ENCODE data around the gene DPM3.

Gene DPM3

GRCh38 chr1:155181371-155182051 is 41.2 kb upstream of the DPM3 start:
- Histone ChIP-seq H3K27me3 (ENCODE audit: control insufficient read depth, insufficient read depth, low read length) (no peaks in the 10 kb centered on the region), H3K9ac (ENCODE audit: low read length) (no peak overlapping the region), H3K36me3 (ENCODE audit: control insufficient read depth, insufficient read depth, low read length) (peaks cover 10% of the 10 kb centered on the region), H3K9me3 (ENCODE audit: control insufficient read depth, low read length) (no peaks in the 10 kb centered on the region), H3K4me3 (ENCODE audit: low read length) (no peak overlapping the region), H3K4me1 (ENCODE audit: control insufficient read depth, insufficient read depth, low read length) (peaks cover 71% of the 10 kb centered on the region)

DNA sequence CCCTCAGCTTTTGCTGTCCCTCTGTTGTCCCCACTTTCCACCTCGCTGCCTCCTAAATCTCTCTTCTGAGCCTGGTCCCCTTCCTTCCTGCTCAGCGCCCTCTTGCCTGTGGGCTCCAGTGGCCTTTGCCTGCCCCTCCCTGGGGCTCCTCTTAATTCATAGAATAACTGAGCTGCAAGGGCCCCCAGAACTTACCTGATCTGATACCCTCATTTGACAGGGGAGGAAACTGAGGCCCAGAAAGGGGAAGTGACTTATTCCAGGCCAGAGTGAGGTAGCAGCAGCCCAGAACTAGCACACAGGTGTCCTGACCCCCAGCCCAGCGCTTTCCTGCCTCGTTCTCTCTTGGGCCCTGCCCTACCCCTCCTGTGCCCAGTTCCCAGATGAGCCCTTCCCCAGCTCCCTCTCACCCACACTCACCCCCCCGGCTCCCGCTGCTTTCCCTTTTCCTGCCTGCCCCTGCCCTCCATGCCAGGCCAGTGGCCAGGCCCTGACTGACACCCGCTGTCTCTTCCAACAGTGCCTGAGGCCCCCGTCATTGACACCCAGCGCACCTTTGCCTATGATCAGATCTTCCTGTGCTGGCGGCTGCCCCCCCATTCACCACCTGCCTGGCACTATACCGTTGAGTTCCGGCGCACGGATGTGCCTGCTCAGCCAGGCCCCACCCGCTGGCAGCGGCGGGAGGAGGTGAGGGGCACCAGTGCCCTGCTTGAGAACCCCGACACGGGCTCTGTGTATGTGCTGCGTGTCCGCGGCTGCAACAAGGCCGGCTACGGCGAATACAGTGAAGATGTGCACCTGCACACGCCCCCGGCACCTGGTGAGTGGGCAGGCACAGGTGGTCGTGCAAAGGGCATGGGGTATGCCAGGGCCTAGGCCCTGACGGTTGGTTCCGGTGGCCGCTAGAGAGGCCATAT is 39.0 kb upstream of the DPM3 start:
- Histone ChIP-seq H3K27me3 (ENCODE audit: control insufficient read depth, insufficient read depth, low read length) (peaks cover 4% of the 10 kb centered on the region), H3K9me3 (ENCODE audit: control insufficient read depth, low read length) (no peaks in the 10 kb centered on the region), H3K4me1 (ENCODE audit: control insufficient read depth, insufficient read depth, low read length) (peaks cover 69% of the 10 kb centered on the region), H3K36me3 (ENCODE audit: control insufficient read depth, insufficient read depth, low read length) (no peaks in the 10 kb centered on the region), H3K9ac (ENCODE audit: low read length) (peak overlapping the region; percentile 7), H3K4me3 (ENCODE audit: low read length) (no peak overlapping the region)

DNA sequence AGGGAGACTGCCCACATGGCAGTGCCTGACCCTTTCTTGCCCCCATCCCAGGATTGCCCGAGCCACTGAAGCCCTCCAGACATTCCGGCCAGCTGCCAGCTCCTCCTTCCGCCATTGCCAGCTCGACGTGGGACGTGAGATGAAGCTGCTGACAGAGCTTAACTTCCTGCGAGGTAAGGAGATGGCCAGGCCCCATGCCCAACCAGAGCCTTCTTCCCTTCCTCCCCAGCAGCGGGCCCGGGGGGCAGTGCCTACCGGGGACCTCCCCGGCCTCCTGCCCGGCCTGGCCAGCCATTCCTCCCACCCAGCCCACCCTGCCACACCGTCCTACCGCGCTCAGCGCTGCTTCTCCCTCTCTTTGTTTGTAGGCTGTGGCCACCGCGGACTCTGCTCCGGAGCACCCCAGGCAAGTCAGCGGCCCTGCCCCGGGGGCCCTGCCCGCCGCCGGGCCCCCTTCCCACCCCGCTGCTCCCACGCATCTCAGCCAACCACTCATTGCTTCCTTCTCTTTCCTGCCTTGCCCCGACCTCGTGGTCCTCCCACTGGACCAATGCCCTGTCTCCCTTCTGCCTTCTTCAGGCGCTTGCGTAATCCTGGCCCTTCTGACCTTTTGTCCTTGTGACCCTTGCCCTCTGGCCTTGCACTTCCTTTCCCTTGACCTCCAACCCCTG is 38.2 kb upstream of the DPM3 start:
- H3K27me3 ChIP-seq (ENCODE audit: control insufficient read depth, insufficient read depth, low read length), result peaks cover 4% of the 10 kb centered on the region
- peaks cover 71% of the 10 kb centered on the region for H3K4me1 ChIP-seq (ENCODE audit: control insufficient read depth, insufficient read depth, low read length)
- H3K9ac ChIP-seq (ENCODE audit: low read length), result peak overlapping the region; percentile 47
- no peaks in the 10 kb centered on the region for H3K36me3 ChIP-seq (ENCODE audit: control insufficient read depth, insufficient read depth, low read length)
- no peak overlapping the region for H3K4me3 ChIP-seq (ENCODE audit: low read length)
- H3K9me3 ChIP-seq (ENCODE audit: control insufficient read depth, low read length), result no peaks in the 10 kb centered on the region

GRCh38 chr1:155177918-155178281 is 37.6 kb upstream of the DPM3 start:
- Histone ChIP-seq H3K9me3 (ENCODE audit: control insufficient read depth, low read length) (no peaks in the 10 kb centered on the region), H3K4me3 (ENCODE audit: low read length) (no peak overlapping the region), H3K4me1 (ENCODE audit: control insufficient read depth, insufficient read depth, low read length) (peaks cover 76% of the 10 kb centered on the region), H3K9ac (ENCODE audit: low read length) (peak overlapping the region; percentile 1), H3K36me3 (ENCODE audit: control insufficient read depth, insufficient read depth, low read length) (no peaks in the 10 kb centered on the region), H3K27me3 (ENCODE audit: control insufficient read depth, insufficient read depth, low read length) (peaks cover 4% of the 10 kb centered on the region)

DNA sequence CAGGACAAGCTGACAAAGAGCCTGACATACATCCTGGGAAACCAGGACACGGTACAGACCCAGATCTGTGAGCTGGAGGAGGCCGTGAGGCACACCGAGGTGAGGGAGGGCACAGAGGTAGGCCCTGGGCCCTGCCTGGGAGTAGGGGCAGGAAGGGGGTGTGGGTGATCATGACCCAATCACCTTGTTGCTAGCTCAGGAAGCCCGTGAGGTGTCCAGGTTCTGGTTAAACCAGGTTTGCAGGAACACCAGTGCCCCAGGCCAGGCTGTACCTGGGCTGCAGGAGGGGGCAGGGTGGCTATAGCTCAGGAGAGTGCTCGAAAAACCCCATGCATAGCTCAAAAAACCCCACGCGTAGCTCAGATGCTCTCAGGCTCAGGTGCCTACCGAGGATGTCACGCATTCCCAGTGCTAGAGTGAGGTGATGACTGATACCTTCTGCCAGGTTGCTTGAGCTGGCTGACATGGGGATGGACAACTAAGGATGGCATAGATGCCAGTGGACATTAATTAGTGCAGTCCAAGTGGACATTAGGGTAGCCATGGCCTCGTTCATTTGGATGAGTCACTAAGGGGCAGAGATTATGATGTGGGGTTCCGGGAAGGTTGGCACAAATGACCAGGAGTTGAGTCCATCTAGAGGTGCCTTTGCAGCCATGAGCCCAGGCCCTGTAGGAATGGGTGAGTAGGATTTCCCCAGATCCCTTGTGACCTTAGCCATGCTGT is 37.0 kb upstream of the DPM3 start:
- peaks cover 4% of the 10 kb centered on the region for H3K27me3 ChIP-seq (ENCODE audit: control insufficient read depth, insufficient read depth, low read length)
- H3K4me3 ChIP-seq (ENCODE audit: low read length), result no peak overlapping the region
- no peaks in the 10 kb centered on the region for H3K36me3 ChIP-seq (ENCODE audit: control insufficient read depth, insufficient read depth, low read length)
- H3K9ac ChIP-seq (ENCODE audit: low read length), result peak overlapping the region; percentile 1
- H3K9me3 ChIP-seq (ENCODE audit: control insufficient read depth, low read length), result no peaks in the 10 kb centered on the region
- peaks cover 78% of the 10 kb centered on the region for H3K4me1 ChIP-seq (ENCODE audit: control insufficient read depth, insufficient read depth, low read length)

GRCh38 chr1:155176544-155177071 is 36.3 kb upstream of the DPM3 start:
- Histone ChIP-seq H3K27me3 (ENCODE audit: control insufficient read depth, insufficient read depth, low read length) (peaks cover 4% of the 10 kb centered on the region), H3K36me3 (ENCODE audit: control insufficient read depth, insufficient read depth, low read length) (no peaks in the 10 kb centered on the region), H3K4me3 (ENCODE audit: low read length) (no peak overlapping the region), H3K9ac (ENCODE audit: low read length) (peak overlapping the region; percentile 1), H3K9me3 (ENCODE audit: control insufficient read depth, low read length) (no peaks in the 10 kb centered on the region), H3K4me1 (ENCODE audit: control insufficient read depth, insufficient read depth, low read length) (peaks cover 76% of the 10 kb centered on the region)

GRCh38 chr1:155175927-155176371 is 35.6 kb upstream of the DPM3 start:
- peaks cover 4% of the 10 kb centered on the region for H3K27me3 ChIP-seq (ENCODE audit: control insufficient read depth, insufficient read depth, low read length)
- H3K9me3 ChIP-seq (ENCODE audit: control insufficient read depth, low read length), result no peaks in the 10 kb centered on the region
- peaks cover 71% of the 10 kb centered on the region for H3K4me1 ChIP-seq (ENCODE audit: control insufficient read depth, insufficient read depth, low read length)
- H3K36me3 ChIP-seq (ENCODE audit: control insufficient read depth, insufficient read depth, low read length), result no peaks in the 10 kb centered on the region
- no peak overlapping the region for H3K9ac ChIP-seq (ENCODE audit: low read length)
- H3K4me3 ChIP-seq (ENCODE audit: low read length), result no peak overlapping the region

- no peaks in the 10 kb centered on the region for H3K9me3 ChIP-seq (ENCODE audit: control insufficient read depth, low read length)
- no peak overlapping the region for H3K4me3 ChIP-seq (ENCODE audit: low read length)
- H3K4me1 ChIP-seq (ENCODE audit: control insufficient read depth, insufficient read depth, low read length), result peaks cover 71% of the 10 kb centered on the region
- H3K36me3 ChIP-seq (ENCODE audit: control insufficient read depth, insufficient read depth, low read length), result no peaks in the 10 kb centered on the region
- peak overlapping the region; percentile 40 for H3K9ac ChIP-seq (ENCODE audit: low read length)
- peaks cover 4% of the 10 kb centered on the region for H3K27me3 ChIP-seq (ENCODE audit: control insufficient read depth, insufficient read depth, low read length)
Observed at GRCh38 chr1:155175281-155175926, 35.1 kb upstream of the DPM3 start.

DNA sequence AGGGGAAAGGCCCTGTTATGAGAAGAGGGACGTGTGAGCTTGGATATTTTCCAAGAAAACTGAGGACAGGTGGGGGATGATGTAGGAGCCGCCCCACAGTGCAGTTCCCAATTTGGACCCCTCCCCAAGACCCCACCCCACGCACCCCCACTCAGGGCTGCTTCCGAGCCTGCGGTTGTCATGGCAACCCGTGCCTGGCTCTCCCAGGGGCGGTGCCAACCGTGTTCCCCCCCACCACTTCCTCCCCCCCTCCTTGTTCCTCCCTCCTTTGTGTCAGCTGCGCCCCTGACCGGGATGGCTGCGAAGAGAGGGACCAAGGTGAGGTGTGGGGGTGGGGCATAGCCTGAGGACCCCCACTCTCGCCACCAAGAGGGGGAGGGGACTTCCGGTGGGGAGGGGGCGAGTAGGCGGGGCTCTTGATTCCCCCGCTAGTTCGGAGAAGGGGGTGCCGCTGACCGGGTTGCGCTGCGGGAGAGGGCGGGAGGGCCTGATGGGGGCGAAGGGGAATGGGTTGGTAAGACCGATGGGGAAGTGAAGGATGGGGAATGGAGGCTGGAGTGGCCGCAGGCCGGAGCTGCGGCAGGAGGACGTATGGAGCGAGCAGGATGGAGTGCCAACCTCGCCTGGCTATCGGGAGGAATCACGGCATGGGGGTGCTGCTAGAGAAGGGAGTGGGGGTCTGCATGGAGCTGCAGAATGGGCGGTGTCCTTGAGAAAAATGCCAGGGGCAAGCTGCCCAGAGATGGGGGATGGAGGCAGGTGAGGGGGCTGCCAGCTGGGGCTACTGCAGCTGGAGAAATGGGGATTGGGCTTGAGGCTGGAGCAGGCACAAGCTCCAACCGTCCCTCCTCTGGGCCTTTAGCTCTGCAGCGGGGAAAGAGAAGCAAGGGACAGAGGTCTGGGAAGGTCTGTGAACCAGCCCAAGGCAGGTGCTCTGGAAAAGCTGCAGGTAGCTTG is 34.3 kb upstream of the DPM3 start:
- peaks cover 66% of the 10 kb centered on the region for H3K4me1 ChIP-seq (ENCODE audit: control insufficient read depth, insufficient read depth, low read length)
- H3K36me3 ChIP-seq (ENCODE audit: control insufficient read depth, insufficient read depth, low read length), result no peaks in the 10 kb centered on the region
- peak overlapping the region; percentile 97 for H3K9ac ChIP-seq (ENCODE audit: low read length)
- no peak overlapping the region for H3K4me3 ChIP-seq (ENCODE audit: low read length)
- H3K9me3 ChIP-seq (ENCODE audit: control insufficient read depth, low read length), result no peaks in the 10 kb centered on the region
- peaks cover 4% of the 10 kb centered on the region for H3K27me3 ChIP-seq (ENCODE audit: control insufficient read depth, insufficient read depth, low read length)

- Histone ChIP-seq H3K4me1 (ENCODE audit: control insufficient read depth, insufficient read depth, low read length) (peaks cover 57% of the 10 kb centered on the region), H3K4me3 (ENCODE audit: low read length) (peak within 1 kb of the TSS; percentile 93)
Observed at GRCh38 chr1:155173478-155174323, 33.4 kb upstream of the DPM3 start, which contains the start of gene TRIM46. TSS of gene TRIM46 (plus strand) at chr1:155173849. CDS start at chr1:155173967, 118 bp downstream.

More at GRCh38 chr1:155173478-155174323, 33.4 kb upstream of the DPM3 start, which contains the start of gene TRIM46:
- Histone ChIP-seq H3K9ac (ENCODE audit: low read length) (peak within 1 kb of the TSS; percentile 97), H3K27me3 (ENCODE audit: control insufficient read depth, insufficient read depth, low read length) (peaks cover 4% of the 10 kb centered on the region), H3K9me3 (ENCODE audit: control insufficient read depth, low read length) (no peaks in the 10 kb centered on the region), H3K36me3 (ENCODE audit: control insufficient read depth, insufficient read depth, low read length) (no peaks in the 10 kb centered on the region)
